ENCODE data around the gene ASCC1.

Gene ASCC1

GRCh38 chr10:72077275-72077990, 138.6 kb downstream of the ASCC1 start:
- Histone ChIP-seq H3K4me3 (ENCODE audit: insufficient read depth, low read depth, low read length) (no peak overlapping the region), H3K9me3 (ENCODE audit: control insufficient read depth, low read length) (no peaks in the 10 kb centered on the region), H3K27me3 (ENCODE audit: control insufficient read depth, insufficient read depth, low read length, poor library complexity, severe bottlenecking) (no peaks in the 10 kb centered on the region), H3K4me1 (ENCODE audit: control insufficient read depth, insufficient read depth, low read length) (peaks cover 11% of the 10 kb centered on the region), H3K36me3 (ENCODE audit: control insufficient read depth, insufficient read depth, low read length) (no peaks in the 10 kb centered on the region), H3K27ac (ENCODE audit: insufficient read depth, low read depth, low read length, poor library complexity, severe bottlenecking) (no peak overlapping the region)
- WGBS, 2 experiments, result 88 to 90% methylated on average over 20 of the region's 20 CpGs

GRCh38 chr10:72076756-72077155, 139.3 kb downstream of the ASCC1 start:
- WGBS, 2 experiments, result 55 to 56% methylated on average over 5 of the region's 5 CpGs
- Histone ChIP-seq H3K4me1 (ENCODE audit: control insufficient read depth, insufficient read depth, low read length) (peaks cover 11% of the 10 kb centered on the region), H3K27ac (ENCODE audit: insufficient read depth, low read depth, low read length, poor library complexity, severe bottlenecking) (no peak overlapping the region), H3K4me3 (ENCODE audit: insufficient read depth, low read depth, low read length) (no peak overlapping the region), H3K36me3 (ENCODE audit: control insufficient read depth, insufficient read depth, low read length) (no peaks in the 10 kb centered on the region), H3K27me3 (ENCODE audit: control insufficient read depth, insufficient read depth, low read length, poor library complexity, severe bottlenecking) (no peaks in the 10 kb centered on the region), H3K9me3 (ENCODE audit: control insufficient read depth, low read length) (no peaks in the 10 kb centered on the region)

- Histone ChIP-seq H3K4me1 (ENCODE audit: control insufficient read depth, insufficient read depth, low read length) (peaks cover 11% of the 10 kb centered on the region), H3K4me3 (ENCODE audit: insufficient read depth, low read depth, low read length) (no peak overlapping the region), H3K27ac (ENCODE audit: insufficient read depth, low read depth, low read length, poor library complexity, severe bottlenecking) (no peak overlapping the region), H3K36me3 (ENCODE audit: control insufficient read depth, insufficient read depth, low read length) (no peaks in the 10 kb centered on the region), H3K9me3 (ENCODE audit: control insufficient read depth, low read length) (no peaks in the 10 kb centered on the region), H3K27me3 (ENCODE audit: control insufficient read depth, insufficient read depth, low read length, poor library complexity, severe bottlenecking) (no peaks in the 10 kb centered on the region)
- 79% methylated on average over 12 of the region's 12 CpGs for WGBS, 2 experiments
Observed at GRCh38 chr10:72075376-72076115, 140.5 kb downstream of the ASCC1 start.

GRCh38 chr10:72074574-72075375, 141.3 kb downstream of the ASCC1 start:
- Histone ChIP-seq H3K4me1 (ENCODE audit: control insufficient read depth, insufficient read depth, low read length) (peaks cover 14% of the 10 kb centered on the region), H3K9me3 (ENCODE audit: control insufficient read depth, low read length) (no peaks in the 10 kb centered on the region), H3K4me3 (ENCODE audit: insufficient read depth, low read depth, low read length) (no peak overlapping the region), H3K27ac (ENCODE audit: insufficient read depth, low read depth, low read length, poor library complexity, severe bottlenecking) (no peak overlapping the region), H3K27me3 (ENCODE audit: control insufficient read depth, insufficient read depth, low read length, poor library complexity, severe bottlenecking) (no peaks in the 10 kb centered on the region), H3K36me3 (ENCODE audit: control insufficient read depth, insufficient read depth, low read length) (no peaks in the 10 kb centered on the region)
- WGBS, 2 experiments, result 82 to 85% methylated on average over 18 of the region's 18 CpGs

GRCh38 chr10:72073708-72074573, 142.1 kb downstream of the ASCC1 start:
- H3K27ac ChIP-seq (ENCODE audit: insufficient read depth, low read depth, low read length, poor library complexity, severe bottlenecking), result no peak overlapping the region

GRCh38 chr10:72072639-72073038, 143.4 kb downstream of the ASCC1 start:
- H3K36me3 ChIP-seq (ENCODE audit: control insufficient read depth, insufficient read depth, low read length), result no peaks in the 10 kb centered on the region
- no peak overlapping the region for H3K27ac ChIP-seq (ENCODE audit: insufficient read depth, low read depth, low read length, poor library complexity, severe bottlenecking)
- WGBS, 2 experiments, result 94% methylated on average over 5 of the region's 5 CpGs
- peaks cover 19% of the 10 kb centered on the region for H3K4me1 ChIP-seq (ENCODE audit: control insufficient read depth, insufficient read depth, low read length)
- H3K4me3 ChIP-seq (ENCODE audit: insufficient read depth, low read depth, low read length), result no peak overlapping the region
- H3K9me3 ChIP-seq (ENCODE audit: control insufficient read depth, low read length), result no peaks in the 10 kb centered on the region
- H3K27me3 ChIP-seq (ENCODE audit: control insufficient read depth, insufficient read depth, low read length, poor library complexity, severe bottlenecking), result no peaks in the 10 kb centered on the region

More at GRCh38 chr10:72073708-72074573, 142.1 kb downstream of the ASCC1 start:
- H3K9me3 ChIP-seq (ENCODE audit: control insufficient read depth, low read length), result no peaks in the 10 kb centered on the region
- 93 to 94% methylated on average over 14 of the region's 14 CpGs for WGBS, 2 experiments
- H3K4me3 ChIP-seq (ENCODE audit: insufficient read depth, low read depth, low read length), result no peak overlapping the region
- no peaks in the 10 kb centered on the region for H3K36me3 ChIP-seq (ENCODE audit: control insufficient read depth, insufficient read depth, low read length)
- H3K27me3 ChIP-seq (ENCODE audit: control insufficient read depth, insufficient read depth, low read length, poor library complexity, severe bottlenecking), result no peaks in the 10 kb centered on the region
- peaks cover 11% of the 10 kb centered on the region for H3K4me1 ChIP-seq (ENCODE audit: control insufficient read depth, insufficient read depth, low read length)

- Histone ChIP-seq H3K9me3 (ENCODE audit: control insufficient read depth, low read length) (no peaks in the 10 kb centered on the region), H3K4me1 (ENCODE audit: control insufficient read depth, insufficient read depth, low read length) (peaks cover 22% of the 10 kb centered on the region), H3K4me3 (ENCODE audit: insufficient read depth, low read depth, low read length) (no peak overlapping the region), H3K36me3 (ENCODE audit: control insufficient read depth, insufficient read depth, low read length) (no peaks in the 10 kb centered on the region), H3K27ac (ENCODE audit: insufficient read depth, low read depth, low read length, poor library complexity, severe bottlenecking) (no peak overlapping the region), H3K27me3 (ENCODE audit: control insufficient read depth, insufficient read depth, low read length, poor library complexity, severe bottlenecking) (no peaks in the 10 kb centered on the region)
- WGBS, 2 experiments, result 94 to 96% methylated on average over 5 of the region's 5 CpGs
Observed at GRCh38 chr10:72072046-72072445, 144.0 kb downstream of the ASCC1 start.

- WGBS, 2 experiments, result 76 to 81% methylated on average over 7 of the region's 7 CpGs
Observed at GRCh38 chr10:72069751-72070526, 146.1 kb downstream of the ASCC1 start.

GRCh38 chr10:72068901-72069446, 147.1 kb downstream of the ASCC1 start:
- 74% methylated on average over 12 of the region's 12 CpGs for WGBS, 2 experiments
- Histone ChIP-seq H3K27ac (ENCODE audit: insufficient read depth, low read depth, low read length, poor library complexity, severe bottlenecking) (no peak overlapping the region), H3K4me1 (ENCODE audit: control insufficient read depth, insufficient read depth, low read length) (peaks cover 23% of the 10 kb centered on the region), H3K4me3 (ENCODE audit: insufficient read depth, low read depth, low read length) (no peak overlapping the region), H3K36me3 (ENCODE audit: control insufficient read depth, insufficient read depth, low read length) (no peaks in the 10 kb centered on the region), H3K9me3 (ENCODE audit: control insufficient read depth, low read length) (no peaks in the 10 kb centered on the region), H3K27me3 (ENCODE audit: control insufficient read depth, insufficient read depth, low read length, poor library complexity, severe bottlenecking) (no peaks in the 10 kb centered on the region)

More at GRCh38 chr10:72069751-72070526, 146.1 kb downstream of the ASCC1 start:
- H3K27ac ChIP-seq (ENCODE audit: insufficient read depth, low read depth, low read length, poor library complexity, severe bottlenecking), result no peak overlapping the region
- H3K4me1 ChIP-seq (ENCODE audit: control insufficient read depth, insufficient read depth, low read length), result peaks cover 23% of the 10 kb centered on the region
- no peaks in the 10 kb centered on the region for H3K36me3 ChIP-seq (ENCODE audit: control insufficient read depth, insufficient read depth, low read length)
- no peaks in the 10 kb centered on the region for H3K9me3 ChIP-seq (ENCODE audit: control insufficient read depth, low read length)
- H3K4me3 ChIP-seq (ENCODE audit: insufficient read depth, low read depth, low read length), result no peak overlapping the region
- H3K27me3 ChIP-seq (ENCODE audit: control insufficient read depth, insufficient read depth, low read length, poor library complexity, severe bottlenecking), result no peaks in the 10 kb centered on the region

All from ectodermal cell (in vitro differentiated cells).